ENCODE data around the gene TMEM272. TPM values are rescaled to one million over a fixed set of nuclear protein-coding genes. Genes with fewer than 3 reads are reported as not detected.

Gene TMEM272
- total and polyA plus RNA-seq, 2 donors (not counting 3 experiments of a cell fraction or from before 2014, with no cell fraction given): not detected

GRCh38 chr13:51867062-51867461 lies 22.1 kb upstream of the TMEM272 start:
- peaks cover 4% of the 10 kb centered on the region for H3K4me1 ChIP-seq (ENCODE audit: control insufficient read depth, extremely low read depth, insufficient read depth, low read length)
- H3K36me3 ChIP-seq (ENCODE audit: control insufficient read depth in 2 of 2, extremely low read depth in 1 of 2, insufficient read depth in 2 of 2, low read length in 2 of 2): no peaks in the 10 kb centered on the region
- POLR2A ChIA-PET: no interaction called here
- dilution Hi-C loops (cut with MboI; ENCODE audit: extremely low pct_ligation_motif_present, low sequenced_read_pairs): no loop called here
- TF ChIP-seq JUN (IDR thresholded peaks at IDR 0.05; ENCODE audit: borderline replicate concordance, insufficient read depth, insufficient read length, low read depth) (no peak), EZH2 (IDR thresholded peaks at IDR 0.05; ENCODE audit: borderline replicate concordance, low read depth, low read length, severe bottlenecking) (no peak)
- intact Hi-C loops (cut with micrococcal nuclease): no loop called here
- H3K4me3 ChIP-seq (replicated peaks in 1 of 3; ENCODE audit: insufficient read depth in 1 of 3, low read depth in 1 of 3, low read length in 3 of 3): no peak overlapping the region
- FAIRE-seq (no peak), DNase-seq (ENCODE audit: low read depth, low spot score) (no peak)
- H4K20me1 ChIP-seq (replicated peaks; ENCODE audit: control insufficient read depth, extremely low read depth, insufficient read depth, low read length): no peaks in the 10 kb centered on the region
- no peak overlapping the region for H3K9ac ChIP-seq (replicated peaks; ENCODE audit: extremely low read depth, insufficient read depth, low read length)
- CTCF ChIA-PET: interaction anchor here (0.5 kb wide), 1 partner anchor 14 kb away, joined by 3 read pairs; no protein-coding TSS in a partner anchor
- no peak overlapping the region for H2AFZ ChIP-seq (ENCODE audit: low read depth, low read length)
- H3K79me2 ChIP-seq (ENCODE audit: control insufficient read depth, insufficient read depth, low read length): no peaks in the 10 kb centered on the region
- no peak overlapping the region for H3K27ac ChIP-seq (ENCODE audit: insufficient read depth, low read depth, low read length)
- no peaks in the 10 kb centered on the region for H3K9me3 ChIP-seq (replicated peaks; ENCODE audit: control insufficient read depth, insufficient read depth, low read length)
- peaks cover 2 to 14% of the 10 kb centered on the region in 2 experiments for H3K27me3 ChIP-seq (ENCODE audit: control insufficient read depth in 2 of 2, insufficient read depth in 2 of 2, low read length in 2 of 2)
- no peaks in the 10 kb centered on the region for H3K9me1 ChIP-seq (replicated peaks; ENCODE audit: control insufficient read depth, extremely low read depth, insufficient read depth, low read length)
- no peak overlapping the region for H3K4me2 ChIP-seq (ENCODE audit: insufficient read depth, low read length)
- no TSS peak for BruUV-seq (replicated peaks)

DNA sequence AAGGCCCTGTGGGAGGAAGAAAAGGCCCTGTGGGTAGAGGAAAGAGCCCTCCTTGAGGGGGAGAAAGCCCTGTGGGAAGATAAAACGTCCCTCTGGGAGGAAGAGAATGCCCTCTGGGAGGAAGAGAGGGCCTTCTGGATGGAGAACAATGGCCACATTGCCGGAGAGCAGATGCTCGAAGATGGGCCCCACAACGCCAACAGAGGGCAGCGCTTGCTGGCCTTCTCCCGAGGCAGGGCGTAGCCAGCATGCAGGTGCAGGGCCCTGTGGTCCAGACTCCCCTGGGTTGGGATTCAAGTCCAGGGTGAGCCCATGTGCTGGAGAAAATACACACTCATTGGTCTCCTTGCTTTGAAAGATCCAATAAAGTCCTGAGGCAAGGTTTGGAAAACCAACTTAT lies 20.9 kb upstream of the TMEM272 start:
- no peaks in the 10 kb centered on the region for H3K9me1 ChIP-seq (replicated peaks; ENCODE audit: control insufficient read depth, extremely low read depth, insufficient read depth, low read length)
- BruUV-seq (replicated peaks): no TSS peak
- FAIRE-seq: no peak

More for the DNA sequence above, 20.9 kb upstream of the TMEM272 start:
- H3K4me1 ChIP-seq (ENCODE audit: control insufficient read depth, extremely low read depth, insufficient read depth, low read length): peaks cover 12% of the 10 kb centered on the region
- H3K79me2 ChIP-seq (ENCODE audit: control insufficient read depth, insufficient read depth, low read length): no peaks in the 10 kb centered on the region
- H3K27ac ChIP-seq (ENCODE audit: insufficient read depth, low read depth, low read length): no peak overlapping the region
- no peaks in the 10 kb centered on the region for H4K20me1 ChIP-seq (replicated peaks; ENCODE audit: control insufficient read depth, extremely low read depth, insufficient read depth, low read length)
- ChIA-PET CTCF (no interaction called here), POLR2A (no interaction called here)
- TF ChIP-seq POLR2A (IDR thresholded peaks at IDR 0.05; ENCODE audit: low read depth, low read length) (no peak), FOS (IDR thresholded peaks at IDR 0.05; ENCODE audit: borderline replicate concordance, insufficient read depth, low read length) (no peak), MYC (IDR thresholded peaks at IDR 0.05; ENCODE audit: low read depth, low read length) (no peak), JUN (IDR thresholded peaks at IDR 0.05; ENCODE audit: borderline replicate concordance, insufficient read depth, insufficient read length, low read depth) (no peak), POLR2AphosphoS5 (IDR thresholded peaks at IDR 0.05; ENCODE audit: insufficient read depth, low read depth, low read length) (no peak), EZH2 (IDR thresholded peaks at IDR 0.05; ENCODE audit: borderline replicate concordance, low read depth, low read length, severe bottlenecking) (no peak), CTCF (IDR thresholded peaks at IDR 0.05; ENCODE audit: extremely low read depth in 1 of 2, insufficient read depth in 1 of 2, low read depth in 1 of 2, low read length in 2 of 2) (no peak)
- no peak overlapping the region for H3K4me2 ChIP-seq (ENCODE audit: insufficient read depth, low read length)
- H3K4me3 ChIP-seq (replicated peaks in 1 of 3; ENCODE audit: insufficient read depth in 1 of 3, low read depth in 1 of 3, low read length in 3 of 3): no peak overlapping the region
- no peaks in the 10 kb centered on the region for H3K9me3 ChIP-seq (replicated peaks; ENCODE audit: control insufficient read depth, insufficient read depth, low read length)
- intact Hi-C loops (cut with micrococcal nuclease) (no loop called here), dilution Hi-C loops (cut with MboI; ENCODE audit: extremely low pct_ligation_motif_present, low sequenced_read_pairs) (no loop called here)
- H3K36me3 ChIP-seq (ENCODE audit: control insufficient read depth in 2 of 2, extremely low read depth in 1 of 2, insufficient read depth in 2 of 2, low read length in 2 of 2): no peaks in the 10 kb centered on the region
- H2AFZ ChIP-seq (ENCODE audit: low read depth, low read length): no peak overlapping the region
- no peak for DNase-seq (ENCODE audit: low read depth, low spot score)
- H3K27me3 ChIP-seq (ENCODE audit: control insufficient read depth in 2 of 2, insufficient read depth in 2 of 2, low read length in 2 of 2): peaks cover 2 to 9% of the 10 kb centered on the region in 2 experiments
- H3K9ac ChIP-seq (replicated peaks; ENCODE audit: extremely low read depth, insufficient read depth, low read length): no peak overlapping the region

Measured in endothelial cell of umbilical vein (primary cell).